ENCODE results near the gene CABLES1.

- TF ChIP-seq CTCF (IDR thresholded peaks at IDR 0.05 in 4 of 5, conservative IDR thresholded peaks at IDR 0.05 in 1 of 5) = no peak
- TF ChIP-seq POLR2A (IDR thresholded peaks at IDR 0.05) = no peak
These were observed 19.7 kb downstream of the CABLES1 start for GRCh38 chr18:23154823-23155500.
